H1 (cell line): ENCODE results near the gene RAD51B. TPM values are rescaled to one million over a fixed set of nuclear protein-coding genes. Genes with fewer than 3 reads are reported as not detected.

ENCODE experiments used
- CHD2 ChIP-seq: IDR thresholded peaks from 2 replicates; pipeline ENCODE4 v1.6.1; 2012; ENCODE audit warnings: low read length, improper control_type of control experiment
- CTBP2 ChIP-seq: IDR thresholded peaks from 2 replicates; pipeline ENCODE4 v1.7.0; 2011; ENCODE audit warnings: borderline replicate concordance, mild to moderate bottlenecking, moderate library complexity, mixed read lengths, low read length; ENCODE audit not compliant: insufficient read depth, insufficient read length
- JUND ChIP-seq: IDR thresholded peaks from 2 replicates; pipeline ENCODE4 v1.6.1; 2011; ENCODE audit warnings: mild to moderate bottlenecking, improper control_type of control experiment, low read length
- SIRT6 ChIP-seq: IDR thresholded peaks from one replicate; pipeline ENCODE4 v1.7.1; 2012; ENCODE audit warnings: low read length, inconsistent platforms
- SRF ChIP-seq: IDR thresholded peaks from 2 replicates; pipeline ENCODE4 v1.6.1; 2011; ENCODE audit warnings: mild to moderate bottlenecking, low read depth, low read length, moderate library complexity
- SUZ12 ChIP-seq: fragments of 200-600 bp; sonication (generic); IDR thresholded peaks from 2 replicates; pipeline ENCODE4 v1.6.1; 2012; ENCODE audit warnings: mild to moderate bottlenecking, inconsistent platforms, low read length, moderate library complexity, mixed read lengths
- TAF7 ChIP-seq: optimal IDR thresholded peaks from 2 replicates; pipeline ENCODE3; 2011; ENCODE audit warnings: low read depth, mild to moderate bottlenecking, inconsistent platforms, low read length, moderate library complexity, borderline replicate concordance
- polyA plus RNA-seq, 7 experiments: library from polyadenylated mRNA; depleted of rRNA in 3 of 7; stranded (reverse) in 5 of 7; unstranded in 2 of 7; fragments of >200 nt in 5 of 7; fragments of 200-250 nt in 2 of 7; gene quantifications; 1 replicate in 5 of 7; 2 replicates in 1 of 7; 4 replicates in 1 of 7; pipeline versions ENCODE4 v1.2.1 to v1.2.3, GENCODE V29; 2011 to 2013; ENCODE audit warnings: missing spikeins in 2 of 7, mixed read lengths in 2 of 7
- total RNA-seq: library from RNA; stranded (reverse); fragmentation: NEBNext Ultra II Directional; extraction: Animal tissue kit (Norgen Biotek cat#: 25700); gene quantifications from 2 replicates; pipeline ENCODE4 v1.2.1, GENCODE V29; 2021
- TF ChIP-seq, protein P1 (sequence below): IDR thresholded peaks from 2 replicates; pipeline ENCODE4 v1.6.1; 2012; ENCODE audit warnings: low read length, inconsistent platforms

Gene RAD51B
- total and polyA plus RNA-seq, 2 of the 8 experiments (the other 6 are each of a cell fraction or from before 2014, with no cell fraction given): 3.9 to 14.9 TPM

DNA sequence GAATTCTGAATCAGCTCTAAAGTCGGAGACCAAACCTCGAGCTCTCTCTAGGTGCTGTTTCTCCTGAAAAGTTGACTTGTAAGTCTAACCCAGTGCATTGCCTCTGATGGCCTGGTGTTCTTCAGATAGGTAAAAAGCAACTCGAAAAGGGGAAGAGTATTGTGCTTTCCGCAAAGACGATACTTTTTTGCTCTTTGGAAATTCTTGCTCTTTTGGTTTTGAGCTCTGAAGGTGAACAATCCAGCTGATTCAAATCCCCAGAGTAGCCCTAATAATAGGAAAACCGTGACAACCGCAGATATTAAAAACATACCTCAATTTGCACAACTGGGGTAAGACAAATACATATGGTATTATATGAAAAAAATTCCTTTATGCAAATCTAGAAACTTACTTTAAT is 447.4 kb downstream of the RAD51B start (continued):
- TF ChIP-seq SUZ12: no peak
- no peak for TF ChIP-seq SIRT6
- no peak for TF ChIP-seq TAF7
- no peak for TF ChIP-seq SRF
- no peak for TF ChIP-seq CHD2
- TF ChIP-seq JUND: no peak
- TF ChIP-seq, protein P1, sequence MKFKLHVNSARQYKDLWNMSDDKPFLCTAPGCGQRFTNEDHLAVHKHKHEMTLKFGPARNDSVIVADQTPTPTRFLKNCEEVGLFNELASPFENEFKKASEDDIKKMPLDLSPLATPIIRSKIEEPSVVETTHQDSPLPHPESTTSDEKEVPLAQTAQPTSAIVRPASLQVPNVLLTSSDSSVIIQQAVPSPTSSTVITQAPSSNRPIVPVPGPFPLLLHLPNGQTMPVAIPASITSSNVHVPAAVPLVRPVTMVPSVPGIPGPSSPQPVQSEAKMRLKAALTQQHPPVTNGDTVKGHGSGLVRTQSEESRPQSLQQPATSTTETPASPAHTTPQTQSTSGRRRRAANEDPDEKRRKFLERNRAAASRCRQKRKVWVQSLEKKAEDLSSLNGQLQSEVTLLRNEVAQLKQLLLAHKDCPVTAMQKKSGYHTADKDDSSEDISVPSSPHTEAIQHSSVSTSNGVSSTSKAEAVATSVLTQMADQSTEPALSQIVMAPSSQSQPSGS: no peak
- TF ChIP-seq CTBP2: no peak
